VCaP (cell line): ENCODE results near the gene HS6ST3.
A peak's percentile ranks its signal among the peaks of the same experiment; 100 is the strongest.

Experiments used
- H3K27ac ChIP-seq: fragments of 450-650 bp; 2 replicates; pipeline ENCODE4 v1.5.1; 2017
- TF ChIP-seq, protein P1 (sequence below): fragments of 450-650 bp; conservative IDR thresholded peaks from 2 replicates; pipeline ENCODE4 v1.5.1; 2017; ENCODE audit warnings: mild to moderate bottlenecking, moderate library complexity

Gene HS6ST3

DNA sequence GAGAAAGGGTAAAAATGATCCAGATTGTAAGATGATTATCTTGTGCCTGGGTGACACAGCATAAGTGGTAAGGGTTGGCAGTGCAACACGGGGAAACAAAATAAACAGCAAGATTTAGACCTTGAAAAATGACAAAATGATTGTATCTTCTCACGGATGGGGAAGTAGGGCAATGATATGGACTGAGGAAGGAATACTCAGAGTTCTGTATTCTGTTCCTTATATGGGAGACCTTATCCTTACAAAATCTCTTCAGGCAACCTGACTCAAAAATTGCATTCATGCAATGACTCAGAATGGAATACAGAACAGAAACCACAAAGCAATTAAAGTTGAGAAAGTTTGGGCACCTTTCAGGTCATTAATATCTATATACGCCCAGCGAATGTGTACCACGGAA lies 149.0 kb downstream of the HS6ST3 start:
- TF ChIP-seq, protein P1, sequence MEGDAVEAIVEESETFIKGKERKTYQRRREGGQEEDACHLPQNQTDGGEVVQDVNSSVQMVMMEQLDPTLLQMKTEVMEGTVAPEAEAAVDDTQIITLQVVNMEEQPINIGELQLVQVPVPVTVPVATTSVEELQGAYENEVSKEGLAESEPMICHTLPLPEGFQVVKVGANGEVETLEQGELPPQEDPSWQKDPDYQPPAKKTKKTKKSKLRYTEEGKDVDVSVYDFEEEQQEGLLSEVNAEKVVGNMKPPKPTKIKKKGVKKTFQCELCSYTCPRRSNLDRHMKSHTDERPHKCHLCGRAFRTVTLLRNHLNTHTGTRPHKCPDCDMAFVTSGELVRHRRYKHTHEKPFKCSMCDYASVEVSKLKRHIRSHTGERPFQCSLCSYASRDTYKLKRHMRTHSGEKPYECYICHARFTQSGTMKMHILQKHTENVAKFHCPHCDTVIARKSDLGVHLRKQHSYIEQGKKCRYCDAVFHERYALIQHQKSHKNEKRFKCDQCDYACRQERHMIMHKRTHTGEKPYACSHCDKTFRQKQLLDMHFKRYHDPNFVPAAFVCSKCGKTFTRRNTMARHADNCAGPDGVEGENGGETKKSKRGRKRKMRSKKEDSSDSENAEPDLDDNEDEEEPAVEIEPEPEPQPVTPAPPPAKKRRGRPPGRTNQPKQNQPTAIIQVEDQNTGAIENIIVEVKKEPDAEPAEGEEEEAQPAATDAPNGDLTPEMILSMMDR, result no peak
- no peak overlapping the region for H3K27ac ChIP-seq

DNA sequence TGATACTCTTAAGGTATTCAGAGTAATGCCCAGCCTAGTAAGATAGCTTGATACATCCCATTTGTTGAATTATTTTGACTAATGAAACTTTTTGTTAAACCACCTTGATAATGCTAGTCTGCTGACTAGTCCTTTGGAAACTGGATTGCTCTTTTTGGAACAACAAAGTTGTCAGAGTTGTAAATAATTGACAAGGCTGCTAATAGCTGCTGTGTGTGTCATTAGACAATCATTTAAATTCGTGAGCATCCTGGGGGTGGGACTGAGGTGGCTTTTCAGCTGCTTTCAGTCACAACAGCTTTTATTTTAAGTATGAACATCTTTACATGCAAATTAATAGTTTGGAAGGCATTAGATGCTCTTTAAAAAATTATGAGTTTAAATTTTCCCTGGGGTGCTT lies 153.5 kb downstream of the HS6ST3 start:
- TF ChIP-seq, protein P1, result no peak
- no peak overlapping the region for H3K27ac ChIP-seq

DNA sequence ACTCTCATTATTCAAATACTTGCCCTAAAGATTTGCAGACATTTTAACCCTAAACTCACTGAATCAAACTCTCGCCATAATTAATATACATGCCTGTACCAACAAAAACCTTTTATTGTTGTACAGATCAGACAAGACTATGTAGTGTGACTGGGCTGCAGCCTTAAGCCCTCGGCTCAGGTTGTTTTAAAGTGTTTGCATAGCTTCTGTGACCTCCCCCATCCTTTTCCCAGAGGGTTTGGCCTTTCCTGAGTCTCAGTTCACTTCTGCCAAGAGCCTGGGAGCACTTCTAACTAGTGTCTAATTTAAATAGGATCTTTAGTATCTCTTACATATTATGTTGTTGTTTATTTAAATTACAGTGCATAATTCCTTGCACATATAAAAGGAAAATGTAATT lies 158.2 kb downstream of the HS6ST3 start:
- peak overlapping the region; percentile 27; the same call in 1 of the 2 replicates for H3K27ac ChIP-seq
- TF ChIP-seq, protein P1, result no peak

DNA sequence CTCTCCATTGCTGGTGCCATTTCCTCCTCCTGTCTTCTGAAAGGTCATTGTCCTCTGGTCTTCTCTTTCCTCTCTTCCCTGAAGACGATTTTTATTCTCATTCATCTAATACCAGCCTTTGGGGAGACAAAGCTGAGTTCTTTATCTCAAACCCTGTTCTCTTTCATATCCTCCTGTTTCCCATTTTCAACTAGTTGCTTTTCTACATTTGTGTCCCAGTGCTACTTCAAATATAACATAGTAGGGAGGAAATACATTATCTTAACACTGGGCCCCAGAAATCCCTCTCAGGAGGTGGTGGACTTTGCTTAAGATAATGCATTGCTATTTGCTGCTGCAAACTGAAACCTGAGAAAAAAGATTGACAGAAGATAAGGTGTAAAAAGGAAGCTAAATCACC lies 159.1 kb downstream of the HS6ST3 start:
- no peak overlapping the region; the same call in 1 of the 2 replicates for H3K27ac ChIP-seq

DNA sequence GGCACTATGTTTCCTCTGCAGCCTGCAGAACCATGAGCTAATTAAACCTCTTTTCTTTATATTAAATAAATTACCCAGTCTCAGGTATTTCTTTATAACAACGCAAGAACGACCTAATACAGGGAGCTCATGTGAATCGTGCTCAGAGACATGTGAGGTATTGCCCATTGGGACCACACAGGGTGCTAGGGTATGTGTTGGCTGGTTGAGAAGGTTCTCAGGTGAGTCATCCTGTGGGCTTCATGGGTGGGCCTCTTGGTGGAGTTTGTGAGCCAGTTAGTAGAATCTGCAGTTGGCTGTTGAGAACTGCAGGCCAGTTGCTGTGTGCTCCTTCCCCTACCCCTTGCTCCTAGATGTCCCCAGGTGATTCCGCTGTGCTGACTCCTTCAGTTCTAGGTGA lies 163.0 kb downstream of the HS6ST3 start:
- TF ChIP-seq, protein P1, result no peak
- no peak overlapping the region for H3K27ac ChIP-seq

More for the DNA sequence above, 159.1 kb downstream of the HS6ST3 start:
- TF ChIP-seq, protein P1, result no peak

DNA sequence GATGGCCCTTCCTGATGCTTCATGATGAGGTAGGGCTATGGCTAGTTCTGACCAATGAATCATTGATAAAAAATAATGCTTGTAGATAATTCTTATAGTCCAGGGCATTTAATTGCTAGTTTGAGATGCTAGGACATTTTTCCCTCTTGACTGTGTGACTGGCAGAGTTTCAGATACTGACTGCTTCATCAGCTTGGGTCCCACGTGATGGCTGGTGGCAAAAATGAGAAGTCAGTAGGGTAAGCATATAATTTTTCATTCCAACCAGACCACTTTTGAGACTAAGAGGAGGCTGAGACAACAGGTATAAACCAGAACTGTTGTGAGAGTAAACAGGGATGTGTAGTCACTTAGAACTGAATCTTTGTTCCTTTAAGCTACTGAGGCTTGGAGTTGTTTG lies 183.3 kb downstream of the HS6ST3 start:
- TF ChIP-seq, protein P1, result no peak
- H3K27ac ChIP-seq, result no peak overlapping the region

DNA sequence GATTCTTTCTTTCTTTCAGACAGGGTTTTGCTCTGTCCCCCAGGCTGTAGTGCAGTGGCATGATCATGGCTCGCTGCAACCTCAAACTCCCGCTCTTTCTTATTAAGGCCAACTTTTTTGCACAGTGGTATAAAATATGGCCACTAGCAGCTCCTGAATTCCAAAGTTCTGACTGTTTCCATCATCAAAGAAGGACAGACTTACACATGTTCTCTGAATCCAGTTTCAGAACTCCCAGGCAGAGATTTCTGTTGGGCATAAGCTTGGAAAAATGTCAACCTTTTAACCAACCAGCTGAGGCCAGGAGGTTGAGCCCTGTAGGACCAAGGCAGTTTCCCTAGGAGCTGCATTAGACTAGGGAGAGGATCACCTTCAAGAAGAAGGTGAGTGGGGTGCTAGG lies 184.1 kb downstream of the HS6ST3 start:
- TF ChIP-seq, protein P1, result no peak

More for the DNA sequence above, 184.1 kb downstream of the HS6ST3 start:
- no peak overlapping the region for H3K27ac ChIP-seq
